HCT116 (cell line): Measurements from ENCODE around the gene PLCE1. TPM values are rescaled to one million over a fixed set of nuclear protein-coding genes. Genes with fewer than 3 reads are reported as not detected.

Experiments
- ATAC-seq: fragments of 200-7000 bp; cut with Tn5 transposase; 2 replicates; pipeline ENCODE4 v1.9.1; 2020; ENCODE audit warnings: mild to moderate bottlenecking, moderate library complexity
- BruUV-seq: library from RNA; stranded (reverse); fragments of 400-500 nt; replicated peaks from 2 replicates; lab custom pipeline; 2021; lab: Mats Ljungman, UMichigan
- CTCF ChIA-PET: fragments of 300-600 bp; sonication (Branson Sonifier 250); formaldehyde crosslinking; loops from one replicate; lab custom pipeline; 2021; ENCODE audit warnings: antibody characterized with exemption; lab: Charles Lee
- POLR2A ChIA-PET: fragments of 300-600, 350-600 bp; sonication (Branson Sonifier 250); formaldehyde crosslinking; loops from one replicate; lab custom pipeline; 2021; ENCODE audit warnings: antibody characterized with exemption; lab: Charles Lee
- RAD21 ChIA-PET, 2 experiments: fragments of 300-600 bp; sonication (Branson Sonifier 250); formaldehyde crosslinking; loops; one replicate each; lab custom pipeline; 2023; ENCODE audit warnings: low total read pairs in 2 of 2; ENCODE audit not compliant: uncharacterized antibody in 2 of 2, unreplicated experiment in 2 of 2, low non-redundant PET in 1 of 2; lab: Charles Lee
- DNase-seq: peaks from one replicate; pipeline ENCODE4 v3.0.0-alpha.2; 2010; ENCODE audit warnings: low read depth, low spot score
- H2AFZ ChIP-seq: fragments of 200-600 bp; shearing (Covaris generic), sonication (generic); 2 replicates; pipeline ENCODE4 v1.6.1; 2017; ENCODE audit warnings: low read depth, mixed run types, mixed read lengths, antibody characterized with exemption, low read length; ENCODE audit not compliant: poor library complexity, severe bottlenecking
- H3K27ac ChIP-seq: 2 replicates; pipeline ENCODE4 v1.5.1; 2012; ENCODE audit warnings: low read depth, low read length
- H3K27me3 ChIP-seq: fragments of 200-600 bp; sonication (generic); 2 replicates; pipeline ENCODE4 v1.6.1; 2016; ENCODE audit warnings: mixed run types, low read length, mixed read lengths; ENCODE audit not compliant: insufficient read depth
- H3K36me3 ChIP-seq, 2 experiments: fragments of 200-500 bp in 1 of 2; fragments of 200-600 bp in 1 of 2; sonication (Bioruptor generic) in 1 of 2; sonication (generic) in 1 of 2; 2 replicates each; pipeline versions ENCODE4 v1.5.1 to v1.6.1; 2014 to 2016; ENCODE audit warnings: low read length in 2 of 2, inconsistent platforms in 1 of 2, mixed read lengths in 1 of 2, mixed run types in 1 of 2; ENCODE audit not compliant: insufficient read depth in 2 of 2, control insufficient read depth in 1 of 2
- H3K4me1 ChIP-seq, 2 experiments: fragments of 200-600 bp in 1 of 2; sonication (generic) in 1 of 2; 2 replicates each; pipeline versions ENCODE4 v1.5.1 to v1.6.1; 2012 to 2017; ENCODE audit warnings: low read length in 2 of 2, inconsistent platforms in 1 of 2, mild to moderate bottlenecking in 1 of 2, mixed read lengths in 1 of 2, mixed run types in 1 of 2, moderate library complexity in 1 of 2; ENCODE audit not compliant: insufficient read depth in 2 of 2, control insufficient read depth in 1 of 2
- H3K4me2 ChIP-seq: fragments of 200-600 bp; sonication (generic); 2 replicates; pipeline ENCODE4 v1.6.1; 2017; ENCODE audit warnings: mixed run types, low read length, mixed read lengths
- H3K4me3 ChIP-seq, 2 experiments: fragments of 200-600 bp in 1 of 2; sonication (generic) in 1 of 2; replicated peaks in 1 of 2; 2 replicates each; pipeline ENCODE4 v1.5.1; 2011 to 2016; ENCODE audit warnings: low read length in 2 of 2, control low read depth in 1 of 2, low read depth in 1 of 2, mild to moderate bottlenecking in 1 of 2, mixed read lengths in 1 of 2, mixed run types in 1 of 2
- H3K79me2 ChIP-seq: fragments of 200-600 bp; sonication (generic); 2 replicates; pipeline ENCODE4 v1.6.1; 2017; ENCODE audit warnings: mild to moderate bottlenecking, mixed run types, low read length, moderate library complexity, mixed read lengths; ENCODE audit not compliant: insufficient read depth
- H3K9ac ChIP-seq: fragments of 200-600 bp; sonication (generic); 2 replicates; pipeline ENCODE4 v1.6.1; 2016; ENCODE audit warnings: low read length, mixed read lengths
- H3K9me2 ChIP-seq: fragments of 200-600 bp; sonication (generic), shearing (Covaris generic); 2 replicates; pipeline ENCODE4 v1.6.1; 2017; ENCODE audit warnings: mixed run types, mild to moderate bottlenecking, moderate library complexity; ENCODE audit not compliant: insufficient read depth
- H3K9me3 ChIP-seq, 2 experiments: fragments of 200-500 bp in 1 of 2; fragments of 200-600 bp in 1 of 2; sonication (Bioruptor generic) in 1 of 2; sonication (generic) in 1 of 2; 2 replicates each; pipeline ENCODE4 v1.6.1; 2014 to 2017; ENCODE audit warnings: low read length in 2 of 2, mixed read lengths in 2 of 2, inconsistent platforms in 1 of 2, low read depth in 1 of 2, mild to moderate bottlenecking in 1 of 2, mixed run types in 1 of 2, moderate library complexity in 1 of 2; ENCODE audit not compliant: control insufficient read depth in 1 of 2, insufficient read depth in 1 of 2
- H4K20me1 ChIP-seq: fragments of 200-600 bp; sonication (generic), shearing (Covaris generic); 2 replicates; pipeline ENCODE4 v1.6.1; 2017; ENCODE audit warnings: mixed run types, mild to moderate bottlenecking, moderate library complexity; ENCODE audit not compliant: insufficient read depth
- EGR1 ChIP-seq: IDR thresholded peaks from 2 replicates; pipeline ENCODE4 v1.6.1; 2012; ENCODE audit warnings: low read depth
- ELF1 ChIP-seq: IDR thresholded peaks from 2 replicates; pipeline ENCODE4 v1.6.1; 2012; ENCODE audit warnings: low read depth, borderline replicate concordance
- EZH2phosphoT487 ChIP-seq: fragments of 200-600 bp; IDR thresholded peaks from 2 replicates; pipeline ENCODE4 v1.6.1; 2018; ENCODE audit warnings: antibody characterized with exemption, borderline replicate concordance
- FOSL1 ChIP-seq: IDR thresholded peaks from 2 replicates; pipeline ENCODE4 v1.6.1; 2012; ENCODE audit warnings: low read depth
- JUND ChIP-seq: IDR thresholded peaks from 2 replicates; pipeline ENCODE4 v1.6.1; 2012
- POLR2A ChIP-seq: IDR thresholded peaks from 2 replicates; pipeline ENCODE4 v1.7.0; 2011; ENCODE audit warnings: borderline replicate concordance; ENCODE audit not compliant: insufficient read depth, insufficient read length; ENCODE audit errors: extremely low read depth
- RAD21 ChIP-seq: IDR thresholded peaks from 2 replicates; pipeline ENCODE4 v1.6.1; 2012; ENCODE audit warnings: low read depth, mild to moderate bottlenecking
- SP1 ChIP-seq: IDR thresholded peaks from 2 replicates; pipeline ENCODE4 v1.6.1; 2012; ENCODE audit warnings: low read depth
- SRF ChIP-seq: IDR thresholded peaks from 2 replicates; pipeline ENCODE4 v1.6.1; 2012; ENCODE audit warnings: low read depth
- TCF7L2 ChIP-seq: IDR thresholded peaks from 2 replicates; pipeline ENCODE4 v1.7.0; 2011; ENCODE audit warnings: borderline replicate concordance, inconsistent platforms; ENCODE audit not compliant: insufficient read depth, insufficient read length; ENCODE audit errors: extremely low read depth
- YY1 ChIP-seq: IDR thresholded peaks from 2 replicates; pipeline ENCODE4 v1.6.1; 2011; ENCODE audit warnings: low read length, low read depth, moderate library complexity, mild to moderate bottlenecking; ENCODE audit not compliant: insufficient replicate concordance; ENCODE audit errors: extremely low read depth
- ZNF274 ChIP-seq: fragments of 200-500 bp; sonication (Bioruptor generic); IDR thresholded peaks from 2 replicates; pipeline ENCODE4 v1.6.1; 2014; ENCODE audit warnings: mild to moderate bottlenecking, low read depth, low read length, inconsistent platforms
- intact Hi-C: fragments of 100-400 bp; cut with micrococcal nuclease; formaldehyde crosslinking; loops from 2 replicates; pipeline ENCODE4 v1.10.0; 2022
- total RNA-seq: library from RNA; stranded (reverse); gene quantifications from one replicate; pipeline ENCODE4 v1.2.1, GENCODE V29; 2021; ENCODE audit not compliant: unreplicated experiment
- TF ChIP-seq, protein P1 (sequence below): IDR thresholded peaks from 2 replicates; pipeline ENCODE4 v1.6.1; 2012
- TF ChIP-seq, protein P2 (sequence below): IDR thresholded peaks from 2 replicates; pipeline ENCODE4 v1.6.1; 2012
- TF ChIP-seq, protein P3 (sequence below): IDR thresholded peaks from 2 replicates; pipeline ENCODE4 v1.6.1; 2012; ENCODE audit warnings: low read depth

Gene PLCE1
- total RNA-seq, 1 experiment from 2014 or later = 2.5 TPM

DNA sequence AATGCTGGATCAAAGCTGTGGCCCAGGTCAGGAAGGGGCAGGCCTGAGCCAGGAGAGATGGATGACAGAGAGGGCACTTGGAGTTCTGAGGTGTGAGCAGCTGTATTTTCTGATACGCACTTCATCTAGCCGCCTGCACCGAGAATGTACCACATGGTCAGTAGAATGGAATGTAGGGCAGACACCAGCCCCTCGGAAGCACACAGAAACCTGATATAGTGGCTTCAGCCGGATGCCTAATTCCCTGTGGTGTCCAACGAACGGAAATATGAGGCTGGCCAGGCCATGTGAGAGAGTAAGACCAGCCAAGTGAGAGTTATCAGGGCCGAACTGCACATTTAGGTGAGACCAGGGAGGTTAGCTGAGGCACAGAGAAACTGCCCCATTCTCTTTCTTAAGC, 46.7 kb upstream of the PLCE1 start:
- Histone ChIP-seq H3K9ac (no peak overlapping the region), H2AFZ (no peak overlapping the region), H3K27ac (no peak overlapping the region), H3K36me3 (no peaks in the 10 kb centered on the region), H3K9me3 (no peaks in the 10 kb centered on the region), H3K27me3 (no peaks in the 10 kb centered on the region), H3K9me2 (no peaks in the 10 kb centered on the region), H3K4me2 (no peak overlapping the region), H3K4me3 (no peak overlapping the region), H3K79me2 (no peaks in the 10 kb centered on the region), H4K20me1 (no peaks in the 10 kb centered on the region), H3K4me1 (no peaks in the 10 kb centered on the region)
- ChIA-PET CTCF (interaction anchor here (0.8 kb wide), 1 partner anchor 31 kb away, joined by 3 read pairs; no protein-coding TSS in a partner anchor), POLR2A (no interaction called here), RAD21 (no interaction called here)
- intact Hi-C loops = no loop called here
- no peak for DNase-seq
- no TSS peak for BruUV-seq
- ATAC-seq = no peak
- no peak for TF ChIP-seq SRF
- no peak for TF ChIP-seq POLR2A
- TF ChIP-seq RAD21 = no peak
- TF ChIP-seq, protein P1, sequence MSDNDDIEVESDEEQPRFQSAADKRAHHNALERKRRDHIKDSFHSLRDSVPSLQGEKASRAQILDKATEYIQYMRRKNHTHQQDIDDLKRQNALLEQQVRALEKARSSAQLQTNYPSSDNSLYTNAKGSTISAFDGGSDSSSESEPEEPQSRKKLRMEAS = no peak
- no peak for TF ChIP-seq EGR1
- TF ChIP-seq ELF1 = no peak
- TF ChIP-seq TCF7L2 = no peak
- TF ChIP-seq, protein P2, sequence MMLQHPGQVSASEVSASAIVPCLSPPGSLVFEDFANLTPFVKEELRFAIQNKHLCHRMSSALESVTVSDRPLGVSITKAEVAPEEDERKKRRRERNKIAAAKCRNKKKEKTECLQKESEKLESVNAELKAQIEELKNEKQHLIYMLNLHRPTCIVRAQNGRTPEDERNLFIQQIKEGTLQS = no peak
- TF ChIP-seq SP1 = no peak
- TF ChIP-seq YY1 = no peak
- TF ChIP-seq EZH2phosphoT487 = no peak
- no peak for TF ChIP-seq ZNF274
- TF ChIP-seq JUND = no peak
- no peak for TF ChIP-seq FOSL1
- TF ChIP-seq, protein P3, sequence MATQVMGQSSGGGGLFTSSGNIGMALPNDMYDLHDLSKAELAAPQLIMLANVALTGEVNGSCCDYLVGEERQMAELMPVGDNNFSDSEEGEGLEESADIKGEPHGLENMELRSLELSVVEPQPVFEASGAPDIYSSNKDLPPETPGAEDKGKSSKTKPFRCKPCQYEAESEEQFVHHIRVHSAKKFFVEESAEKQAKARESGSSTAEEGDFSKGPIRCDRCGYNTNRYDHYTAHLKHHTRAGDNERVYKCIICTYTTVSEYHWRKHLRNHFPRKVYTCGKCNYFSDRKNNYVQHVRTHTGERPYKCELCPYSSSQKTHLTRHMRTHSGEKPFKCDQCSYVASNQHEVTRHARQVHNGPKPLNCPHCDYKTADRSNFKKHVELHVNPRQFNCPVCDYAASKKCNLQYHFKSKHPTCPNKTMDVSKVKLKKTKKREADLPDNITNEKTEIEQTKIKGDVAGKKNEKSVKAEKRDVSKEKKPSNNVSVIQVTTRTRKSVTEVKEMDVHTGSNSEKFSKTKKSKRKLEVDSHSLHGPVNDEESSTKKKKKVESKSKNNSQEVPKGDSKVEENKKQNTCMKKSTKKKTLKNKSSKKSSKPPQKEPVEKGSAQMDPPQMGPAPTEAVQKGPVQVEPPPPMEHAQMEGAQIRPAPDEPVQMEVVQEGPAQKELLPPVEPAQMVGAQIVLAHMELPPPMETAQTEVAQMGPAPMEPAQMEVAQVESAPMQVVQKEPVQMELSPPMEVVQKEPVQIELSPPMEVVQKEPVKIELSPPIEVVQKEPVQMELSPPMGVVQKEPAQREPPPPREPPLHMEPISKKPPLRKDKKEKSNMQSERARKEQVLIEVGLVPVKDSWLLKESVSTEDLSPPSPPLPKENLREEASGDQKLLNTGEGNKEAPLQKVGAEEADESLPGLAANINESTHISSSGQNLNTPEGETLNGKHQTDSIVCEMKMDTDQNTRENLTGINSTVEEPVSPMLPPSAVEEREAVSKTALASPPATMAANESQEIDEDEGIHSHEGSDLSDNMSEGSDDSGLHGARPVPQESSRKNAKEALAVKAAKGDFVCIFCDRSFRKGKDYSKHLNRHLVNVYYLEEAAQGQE = no peak
